ENCODE data around the gene TENM3.

The TENM3 gene

DNA sequence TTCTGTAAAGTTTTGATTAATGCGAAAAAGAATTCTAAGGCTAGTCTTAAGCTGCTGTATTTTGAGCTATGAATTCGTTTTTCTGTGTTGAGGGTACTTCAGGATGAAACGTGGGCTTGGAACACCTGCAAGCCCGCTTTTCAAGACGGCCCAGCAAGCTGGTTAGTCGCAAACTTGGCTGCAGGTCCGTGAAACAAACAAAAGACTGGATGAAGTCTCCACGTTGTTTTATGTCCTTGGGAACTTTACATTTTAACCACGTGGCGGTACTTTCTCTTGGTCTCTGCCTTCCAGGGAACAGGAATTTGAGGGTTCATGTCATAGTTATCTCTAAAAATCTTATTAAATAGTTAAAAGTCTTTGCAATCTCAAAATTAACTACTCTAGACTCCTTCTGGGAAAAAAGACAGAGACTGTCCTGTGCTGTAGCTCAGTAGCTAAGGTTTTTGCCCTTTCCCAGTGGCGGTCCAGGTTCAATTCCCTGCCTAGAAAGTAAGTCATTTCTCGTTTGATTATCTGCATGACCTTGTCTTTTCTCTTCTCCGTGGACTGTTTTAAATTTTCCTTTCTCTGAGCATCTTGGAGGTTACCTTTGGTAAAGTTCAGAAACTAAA lies 21.0 kb downstream of the TENM3 start:
- TF ChIP-seq, protein P1, sequence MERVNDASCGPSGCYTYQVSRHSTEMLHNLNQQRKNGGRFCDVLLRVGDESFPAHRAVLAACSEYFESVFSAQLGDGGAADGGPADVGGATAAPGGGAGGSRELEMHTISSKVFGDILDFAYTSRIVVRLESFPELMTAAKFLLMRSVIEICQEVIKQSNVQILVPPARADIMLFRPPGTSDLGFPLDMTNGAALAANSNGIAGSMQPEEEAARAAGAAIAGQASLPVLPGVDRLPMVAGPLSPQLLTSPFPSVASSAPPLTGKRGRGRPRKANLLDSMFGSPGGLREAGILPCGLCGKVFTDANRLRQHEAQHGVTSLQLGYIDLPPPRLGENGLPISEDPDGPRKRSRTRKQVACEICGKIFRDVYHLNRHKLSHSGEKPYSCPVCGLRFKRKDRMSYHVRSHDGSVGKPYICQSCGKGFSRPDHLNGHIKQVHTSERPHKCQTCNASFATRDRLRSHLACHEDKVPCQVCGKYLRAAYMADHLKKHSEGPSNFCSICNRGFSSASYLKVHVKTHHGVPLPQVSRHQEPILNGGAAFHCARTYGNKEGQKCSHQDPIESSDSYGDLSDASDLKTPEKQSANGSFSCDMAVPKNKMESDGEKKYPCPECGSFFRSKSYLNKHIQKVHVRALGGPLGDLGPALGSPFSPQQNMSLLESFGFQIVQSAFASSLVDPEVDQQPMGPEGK (CRISPR knock-in tag; IDR thresholded peaks at IDR 0.05; ENCODE audit: borderline replicate concordance), result no peak
- no peak for ATAC-seq

DNA sequence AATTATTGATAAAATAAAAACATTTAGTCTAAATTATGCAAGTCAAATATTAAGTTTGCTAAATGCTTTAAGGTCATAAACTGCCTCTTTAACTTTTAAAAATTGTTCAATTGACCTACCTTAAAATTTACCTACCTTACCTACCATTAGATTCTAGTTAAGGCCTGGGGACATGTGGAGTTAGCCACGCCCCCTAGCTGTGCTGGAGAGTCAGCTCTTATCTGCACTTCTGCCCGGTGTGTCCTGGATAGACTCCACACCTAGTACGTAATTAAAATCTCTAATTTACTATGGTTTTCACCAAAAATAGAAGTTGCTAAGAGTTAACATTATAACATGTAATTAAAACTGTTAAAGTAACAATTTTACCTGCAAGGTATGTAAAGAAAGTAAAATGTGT lies 22.7 kb downstream of the TENM3 start:
- ATAC-seq, result no peak
- no peak for TF ChIP-seq CSRNP3 (CRISPR knock-in tag; IDR thresholded peaks at IDR 0.05)
- TF ChIP-seq, protein P1 (CRISPR knock-in tag; IDR thresholded peaks at IDR 0.05; ENCODE audit: borderline replicate concordance), result no peak

DNA sequence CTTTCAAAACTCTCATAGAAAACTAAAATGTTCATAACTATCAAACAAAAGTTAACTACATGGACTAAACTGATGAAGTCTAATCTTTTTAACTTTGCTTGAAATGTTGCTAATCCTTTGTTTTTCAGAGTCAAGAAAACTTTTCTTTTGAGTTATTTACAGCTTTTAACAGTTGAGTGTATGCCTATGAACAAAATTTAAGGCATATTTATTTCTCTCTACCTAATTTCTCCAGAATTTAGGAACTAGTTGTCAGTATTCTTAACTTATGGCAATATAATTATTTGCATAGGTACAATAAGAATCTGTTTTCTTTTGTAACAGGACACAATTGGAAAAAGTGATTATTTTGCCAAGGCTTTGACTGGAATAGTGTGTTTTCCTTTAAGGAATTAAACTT lies 23.8 kb downstream of the TENM3 start:
- TF ChIP-seq ZNF8 (CRISPR knock-in tag; IDR thresholded peaks at IDR 0.05) (peak; percentile 64), ZC3H10 (CRISPR knock-in tag; IDR thresholded peaks at IDR 0.05) (no peak)

GRCh38 chr4:182268966-182269365 lies 25.8 kb downstream of the TENM3 start:
- TF ChIP-seq ZFP3 (CRISPR knock-in tag; IDR thresholded peaks at IDR 0.05) (no peak), OSR1 (CRISPR knock-in tag; IDR thresholded peaks at IDR 0.05) (no peak), ISL1 (CRISPR knock-in tag; IDR thresholded peaks at IDR 0.05) (no peak), SNAI2 (CRISPR knock-in tag; IDR thresholded peaks at IDR 0.05) (no peak), ZFP30 (CRISPR knock-in tag; IDR thresholded peaks at IDR 0.05) (no peak), CSRNP3 (CRISPR knock-in tag; IDR thresholded peaks at IDR 0.05) (no peak), TCF4 (CRISPR knock-in tag; IDR thresholded peaks at IDR 0.05; ENCODE audit: borderline replicate concordance) (no peak), GLIS3 (CRISPR knock-in tag; IDR thresholded peaks at IDR 0.05) (no peak), BACH2 (CRISPR knock-in tag; IDR thresholded peaks at IDR 0.05; ENCODE audit: borderline replicate concordance) (no peak), ARNTL (CRISPR knock-in tag; IDR thresholded peaks at IDR 0.05; ENCODE audit: borderline replicate concordance, low read depth) (no peak), ZNF565 (CRISPR knock-in tag; conservative IDR thresholded peaks at IDR 0.05; ENCODE audit: low read depth) (no peak), TOX (CRISPR knock-in tag; IDR thresholded peaks at IDR 0.05; ENCODE audit: borderline replicate concordance) (no peak)
- TF ChIP-seq, protein P1 (CRISPR knock-in tag; IDR thresholded peaks at IDR 0.05; ENCODE audit: borderline replicate concordance), result no peak
- TF ChIP-seq, protein P2, sequence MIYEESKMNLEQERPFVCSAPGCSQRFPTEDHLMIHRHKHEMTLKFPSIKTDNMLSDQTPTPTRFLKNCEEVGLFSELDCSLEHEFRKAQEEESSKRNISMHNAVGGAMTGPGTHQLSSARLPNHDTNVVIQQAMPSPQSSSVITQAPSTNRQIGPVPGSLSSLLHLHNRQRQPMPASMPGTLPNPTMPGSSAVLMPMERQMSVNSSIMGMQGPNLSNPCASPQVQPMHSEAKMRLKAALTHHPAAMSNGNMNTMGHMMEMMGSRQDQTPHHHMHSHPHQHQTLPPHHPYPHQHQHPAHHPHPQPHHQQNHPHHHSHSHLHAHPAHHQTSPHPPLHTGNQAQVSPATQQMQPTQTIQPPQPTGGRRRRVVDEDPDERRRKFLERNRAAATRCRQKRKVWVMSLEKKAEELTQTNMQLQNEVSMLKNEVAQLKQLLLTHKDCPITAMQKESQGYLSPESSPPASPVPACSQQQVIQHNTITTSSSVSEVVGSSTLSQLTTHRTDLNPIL (CRISPR knock-in tag; IDR thresholded peaks at IDR 0.05; ENCODE audit: low read depth), result no peak
- ATAC-seq, result no peak

More for the DNA sequence above, 23.8 kb downstream of the TENM3 start:
- no peak for ATAC-seq
